Measurements from ENCODE around the gene OLFML1. TPM values are rescaled to one million over a fixed set of nuclear protein-coding genes. Genes with fewer than 3 reads are reported as not detected.

OLFML1 gene
- total and polyA plus RNA-seq, 10 of the 15 experiments (the other 5 are each of a cell fraction or from before 2014, with no cell fraction given): 0.04 to 0.71 (median 0.21) TPM; not detected in 6

GRCh38 chr11:7493670-7494069 lies 8.4 kb downstream of the OLFML1 start:
- Histone ChIP-seq H3K79me2 (ENCODE audit: control insufficient read depth, insufficient read depth, low read length) (no peaks in the 10 kb centered on the region), H4K20me1 (ENCODE audit: control insufficient read depth, insufficient read depth) (no peaks in the 10 kb centered on the region), H3K27ac (ENCODE audit: control insufficient read depth, insufficient read depth) (no peak overlapping the region), H3K9ac (ENCODE audit: control insufficient read depth, insufficient read depth, low read length) (no peak overlapping the region), H3K4me3 (no peak overlapping the region), H3K36me3 (ENCODE audit: control insufficient read depth in 2 of 2, insufficient read depth in 2 of 2, low read length in 1 of 2) (no peaks in the 10 kb centered on the region), H2AFZ (ENCODE audit: control insufficient read depth, low read depth, low read length) (no peak overlapping the region), H3K9me3 (replicated peaks; ENCODE audit: control insufficient read depth, insufficient read depth, low read length) (no peaks in the 10 kb centered on the region), H3K27me3 (replicated peaks in 1 of 2; ENCODE audit: control insufficient read depth in 2 of 2, insufficient read depth in 2 of 2, low read length in 1 of 2) (no peaks in the 10 kb centered on the region), H3K4me2 (ENCODE audit: control insufficient read depth, insufficient read depth) (no peak overlapping the region), H3K4me1 (ENCODE audit: control insufficient read depth, insufficient read depth, low read length) (peaks cover 18% of the 10 kb centered on the region)
- TF ChIP-seq, protein P1, sequence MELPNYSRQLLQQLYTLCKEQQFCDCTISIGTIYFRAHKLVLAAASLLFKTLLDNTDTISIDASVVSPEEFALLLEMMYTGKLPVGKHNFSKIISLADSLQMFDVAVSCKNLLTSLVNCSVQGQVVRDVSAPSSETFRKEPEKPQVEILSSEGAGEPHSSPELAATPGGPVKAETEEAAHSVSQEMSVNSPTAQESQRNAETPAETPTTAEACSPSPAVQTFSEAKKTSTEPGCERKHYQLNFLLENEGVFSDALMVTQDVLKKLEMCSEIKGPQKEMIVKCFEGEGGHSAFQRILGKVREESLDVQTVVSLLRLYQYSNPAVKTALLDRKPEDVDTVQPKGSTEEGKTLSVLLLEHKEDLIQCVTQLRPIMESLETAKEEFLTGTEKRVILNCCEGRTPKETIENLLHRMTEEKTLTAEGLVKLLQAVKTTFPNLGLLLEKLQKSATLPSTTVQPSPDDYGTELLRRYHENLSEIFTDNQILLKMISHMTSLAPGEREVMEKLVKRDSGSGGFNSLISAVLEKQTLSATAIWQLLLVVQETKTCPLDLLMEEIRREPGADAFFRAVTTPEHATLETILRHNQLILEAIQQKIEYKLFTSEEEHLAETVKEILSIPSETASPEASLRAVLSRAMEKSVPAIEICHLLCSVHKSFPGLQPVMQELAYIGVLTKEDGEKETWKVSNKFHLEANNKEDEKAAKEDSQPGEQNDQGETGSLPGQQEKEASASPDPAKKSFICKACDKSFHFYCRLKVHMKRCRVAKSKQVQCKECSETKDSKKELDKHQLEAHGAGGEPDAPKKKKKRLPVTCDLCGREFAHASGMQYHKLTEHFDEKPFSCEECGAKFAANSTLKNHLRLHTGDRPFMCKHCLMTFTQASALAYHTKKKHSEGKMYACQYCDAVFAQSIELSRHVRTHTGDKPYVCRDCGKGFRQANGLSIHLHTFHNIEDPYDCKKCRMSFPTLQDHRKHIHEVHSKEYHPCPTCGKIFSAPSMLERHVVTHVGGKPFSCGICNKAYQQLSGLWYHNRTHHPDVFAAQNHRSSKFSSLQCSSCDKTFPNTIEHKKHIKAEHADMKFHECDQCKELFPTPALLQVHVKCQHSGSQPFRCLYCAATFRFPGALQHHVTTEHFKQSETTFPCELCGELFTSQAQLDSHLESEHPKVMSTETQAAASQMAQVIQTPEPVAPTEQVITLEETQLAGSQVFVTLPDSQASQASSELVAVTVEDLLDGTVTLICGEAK (IDR thresholded peaks at IDR 0.05; ENCODE audit: borderline replicate concordance): no peak
- TF ChIP-seq SMAD1 (IDR thresholded peaks at IDR 0.05; ENCODE audit: low read depth, partially characterized antibody): peak; percentile 59
- SMC1A ChIA-PET (ENCODE audit: uncharacterized antibody, unreplicated experiment): interaction anchor here (0.9 to 5.3 kb wide), 5 partner anchors 16 to 141 kb away, joined by 3 to 54 read pairs (median 4); partner anchors contain the start of gene PPFIBP2
- 98% methylated on average over 2 of the region's 2 CpGs for WGBS (ENCODE audit: insufficient coverage, insufficient replicate concordance, low lambda C conversion rate, missing lambda C conversion rate)
- POLR2A ChIA-PET: interaction anchor here (5.4 kb wide), 1 partner anchor 18 kb away, joined by 24 read pairs; no protein-coding TSS in a partner anchor
- RAD21 ChIA-PET (ENCODE audit: unreplicated experiment): interaction anchor here (0.9 to 3.4 kb wide), 3 partner anchors 11 to 20 kb away, joined by 3 to 8 read pairs (median 3); no protein-coding TSS in a partner anchor
- intact Hi-C loops (cut with micrococcal nuclease; ENCODE audit: unreplicated experiment) (no loop called here), in situ Hi-C loops (cut with MboI) (no loop called here)
- DNase-seq (ENCODE audit: low read depth, low spot score): no peak
- no peak for FAIRE-seq
- BruUV-seq (replicated peaks): no TSS peak
- ATAC-seq: no peak
- CTCF ChIA-PET: interaction anchor here (1.0 to 7.4 kb wide), 5 partner anchors 17 to 78 kb away, joined by 3 to 65 read pairs (median 3); partner anchors contain the start of gene PPFIBP2
